Stimulated activated CD4-positive, alpha-beta T cell treated with anti-CD3 and anti-CD28 coated beads, Interleukin-12 subunit alpha, Interleukin-12 subunit beta, amount 100 ng/mL, for 24 hours (primary cell): Measurements from ENCODE around the gene POLN.

ENCODE experiments used
- DNase-seq, 2 experiments: peaks; one replicate each; pipeline ENCODE4 v3.0.0-alpha.2; 2020; ENCODE audit warnings: low read depth in 2 of 2

POLN gene

GRCh38 chr4:2059726-2060602, 182.0 kb downstream of the POLN start:
- DNase-seq = no peak

- no peak for DNase-seq
Measured at GRCh38 chr4:2059046-2059725, 182.7 kb downstream of the POLN start, which contains the start of gene NAT8L. NAT8L (plus strand) TSS chr4:2059327; CDS start chr4:2059512, 185 bp downstream.

GRCh38 chr4:2058264-2059045, 183.5 kb downstream of the POLN start:
- DNase-seq = no peak

- no peak for DNase-seq
Measured at GRCh38 chr4:2057382-2058065, 184.4 kb downstream of the POLN start.

GRCh38 chr4:2054217-2054616, 187.7 kb downstream of the POLN start:
- DNase-seq = no peak

- no peak for DNase-seq
Measured at GRCh38 chr4:2051086-2051485, 190.8 kb downstream of the POLN start.

GRCh38 chr4:2049811-2050210, 192.1 kb downstream of the POLN start:
- no peak for DNase-seq

GRCh38 chr4:2049381-2049780, 192.5 kb downstream of the POLN start:
- DNase-seq = no peak

GRCh38 chr4:2048831-2049230, 193.1 kb downstream of the POLN start:
- DNase-seq = no peak

- DNase-seq = no peak
Measured at GRCh38 chr4:2047781-2048581, 193.9 kb downstream of the POLN start.

- no peak for DNase-seq
Measured at GRCh38 chr4:2047031-2047660, 194.8 kb downstream of the POLN start.

- DNase-seq = no peak
Measured at GRCh38 chr4:2046031-2046961, 195.6 kb downstream of the POLN start.

- no peak for DNase-seq
Measured at GRCh38 chr4:2045518-2045951, 196.4 kb downstream of the POLN start.

GRCh38 chr4:2044542-2045517, 197.1 kb downstream of the POLN start:
- no peak for DNase-seq

- no peak for DNase-seq
Measured at GRCh38 chr4:2044119-2044485, 197.8 kb downstream of the POLN start.

- no peak for DNase-seq
Measured at GRCh38 chr4:2043396-2044118, 198.4 kb downstream of the POLN start.

GRCh38 chr4:2042947-2043395, 198.9 kb downstream of the POLN start:
- no peak for DNase-seq
